RWPE2 (cell line): Measurements from ENCODE around the gene WDR64.
"Not testable (repeated sequence)": the region's sequence is repeated elsewhere in the genome, so short reads cannot be mapped to it uniquely, and the experiment has no call there.

Source experiments
- ATAC-seq: fragments of 200-7000 bp; cut with Tn5 transposase; 3 replicates; pipeline ENCODE4 v1.9.1; 2021; ENCODE audit warnings: low read depth
- DNase-seq: peaks from one replicate; pipeline ENCODE4 v3.0.0-alpha.2; 2020; ENCODE audit warnings: low spot score
- H3K27ac ChIP-seq: fragments of 450-650 bp; 2 replicates; pipeline ENCODE4 v1.5.1; 2017; ENCODE audit warnings: mild to moderate bottlenecking; ENCODE audit not compliant: poor library complexity, severe bottlenecking
- H3K27me3 ChIP-seq: fragments of 250-450 bp; sonication (Bioruptor Pico); 2 replicates; pipeline ENCODE4 v1.5.1; 2021; ENCODE audit warnings: mild to moderate bottlenecking, moderate library complexity; ENCODE audit not compliant: insufficient read depth, poor library complexity, severe bottlenecking
- H3K36me3 ChIP-seq: fragments of 250-450 bp; sonication (Bioruptor Pico); 2 replicates; pipeline ENCODE4 v1.5.1; 2020; ENCODE audit warnings: low read depth, mild to moderate bottlenecking, moderate library complexity
- H3K4me1 ChIP-seq: fragments of 250-450 bp; sonication (Bioruptor Pico); 2 replicates; pipeline ENCODE4 v1.5.1; 2021; ENCODE audit warnings: mild to moderate bottlenecking, moderate library complexity; ENCODE audit not compliant: insufficient read depth, poor library complexity, severe bottlenecking
- H3K4me3 ChIP-seq: fragments of 250-450 bp; sonication (Bioruptor Pico); 2 replicates; pipeline ENCODE4 v1.5.1; 2021; ENCODE audit warnings: mild to moderate bottlenecking, moderate library complexity; ENCODE audit not compliant: severe bottlenecking
- H3K9me3 ChIP-seq: fragments of 250-450 bp; sonication (Bioruptor Pico); 2 replicates; pipeline ENCODE4 v1.5.1; 2021; ENCODE audit warnings: mild to moderate bottlenecking, moderate library complexity; ENCODE audit not compliant: severe bottlenecking
- CTCF ChIP-seq: fragments of 450-650 bp; IDR thresholded peaks from one replicate; pipeline ENCODE4 v1.5.1; 2017; ENCODE audit warnings: mild to moderate bottlenecking, moderate library complexity; ENCODE audit not compliant: poor library complexity, severe bottlenecking

WDR64 gene

GRCh38 chr1:241648159-241648558 lies 3.9 kb upstream of the WDR64 start:
- TF ChIP-seq CTCF, result no peak
- no peak overlapping the region for H3K27ac ChIP-seq
- no peak for DNase-seq
- H3K4me3 ChIP-seq, result no peak overlapping the region
- H3K27me3 ChIP-seq, result no peaks in the 10 kb centered on the region
- H3K9me3 ChIP-seq, result no peaks in the 10 kb centered on the region
- H3K4me1 ChIP-seq, result no peaks in the 10 kb centered on the region
- H3K36me3 ChIP-seq, result no peaks in the 10 kb centered on the region
- no peak for ATAC-seq

- Histone ChIP-seq H3K9me3 (no peaks in the 10 kb centered on the region), H3K27me3 (no peaks in the 10 kb centered on the region), H3K4me1 (no peaks in the 10 kb centered on the region), H3K27ac (no peak overlapping the region), H3K4me3 (no peak overlapping the region), H3K36me3 (no peaks in the 10 kb centered on the region)
- no peak for TF ChIP-seq CTCF
- DNase-seq (no peak), ATAC-seq (no peak)
These were observed 1.9 kb downstream of the WDR64 start for GRCh38 chr1:241654019-241654418.

GRCh38 chr1:241654641-241655040 lies 2.6 kb downstream of the WDR64 start:
- H3K27ac ChIP-seq, result no peak overlapping the region
- ATAC-seq (no peak), DNase-seq (no peak)
- H3K27me3 ChIP-seq, result no peaks in the 10 kb centered on the region
- H3K36me3 ChIP-seq, result no peaks in the 10 kb centered on the region
- H3K4me3 ChIP-seq, result no peak overlapping the region
- H3K9me3 ChIP-seq, result no peaks in the 10 kb centered on the region
- H3K4me1 ChIP-seq, result no peaks in the 10 kb centered on the region
- no peak for TF ChIP-seq CTCF

DNA sequence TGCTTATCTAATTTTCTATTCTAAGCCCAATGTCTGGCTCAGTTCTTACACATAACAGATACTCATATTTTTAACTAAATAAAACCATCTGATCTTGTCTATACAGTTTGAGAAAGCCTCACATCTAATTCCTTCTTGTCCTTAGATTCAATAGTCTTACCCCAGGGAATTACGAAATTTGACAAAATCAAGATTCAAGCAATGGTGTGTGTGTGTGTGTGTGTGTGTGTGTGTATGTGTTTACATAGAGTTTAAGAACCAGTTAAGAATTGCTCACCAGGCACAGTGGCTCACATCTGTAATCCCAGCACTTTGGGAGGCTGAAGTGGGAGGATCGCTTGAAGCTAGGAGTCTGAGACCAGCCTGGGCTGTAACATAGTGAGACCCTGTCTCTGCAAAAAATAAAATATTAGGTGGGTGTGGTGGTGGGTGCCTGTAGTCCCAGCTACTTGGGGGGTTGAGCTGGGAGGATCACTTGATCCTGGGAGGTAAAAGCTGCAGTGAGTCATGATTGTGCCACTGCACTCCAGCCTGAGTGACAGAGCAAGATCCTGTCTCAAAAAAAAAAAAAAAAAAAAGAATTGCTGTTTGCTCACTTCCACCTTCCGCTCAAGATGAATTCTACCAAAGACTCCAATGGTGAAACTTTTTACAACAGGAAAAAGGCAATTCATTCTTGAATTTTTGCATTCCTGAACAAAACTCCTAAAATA lies 6.2 kb downstream of the WDR64 start:
- Histone ChIP-seq H3K27ac (no peak overlapping the region), H3K27me3 (no peaks in the 10 kb centered on the region), H3K36me3 (no peaks in the 10 kb centered on the region), H3K4me3 (no peak overlapping the region), H3K4me1 (no peaks in the 10 kb centered on the region), H3K9me3 (no peaks in the 10 kb centered on the region)
- ATAC-seq (no peak), DNase-seq (no peak)
- TF ChIP-seq CTCF, result no peak

DNA sequence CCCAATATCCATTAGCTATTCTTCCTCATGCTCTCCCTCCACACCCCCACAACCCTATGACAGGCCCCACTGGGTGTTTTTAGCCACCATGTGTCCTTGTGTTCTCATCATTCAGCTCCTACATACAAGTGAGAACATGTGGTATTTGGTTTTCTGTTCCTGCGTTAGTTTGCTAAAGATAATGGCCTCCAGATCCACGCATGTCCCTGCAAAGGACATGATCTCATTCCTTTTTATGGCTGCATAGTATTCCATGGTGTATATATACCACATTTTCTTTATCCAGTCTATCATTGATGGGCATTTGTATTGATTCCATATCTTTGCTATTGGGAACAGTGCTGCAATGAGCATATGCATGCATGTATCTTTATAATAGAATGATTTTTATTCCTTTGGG lies 6.9 kb downstream of the WDR64 start:
- ATAC-seq, DNase-seq, H3K27ac ChIP-seq, H3K36me3 ChIP-seq, H3K27me3 ChIP-seq, H3K4me1 ChIP-seq, H3K9me3 ChIP-seq, H3K4me3 ChIP-seq: not testable (repeated sequence)
